A673 (cell line): ENCODE results near the gene C2CD3.

Source experiments
- EZH2 ChIP-seq: fragments of 200-600 bp; sonication (generic); IDR thresholded peaks from 2 replicates; pipeline ENCODE4 v1.6.1; 2017; ENCODE audit warnings: borderline replicate concordance, low read depth, mild to moderate bottlenecking, mixed read lengths, antibody characterized with exemption, low read length; ENCODE audit not compliant: poor library complexity, severe bottlenecking
- TF ChIP-seq, protein P1 (sequence below): fragments of 300-800, 200-600 bp; sonication (generic); conservative IDR thresholded peaks from 2 replicates; pipeline ENCODE4 v1.5.1; 2017; ENCODE audit warnings: low read depth, mild to moderate bottlenecking, antibody characterized with exemption, low read length, moderate library complexity, mixed read lengths

DNA sequence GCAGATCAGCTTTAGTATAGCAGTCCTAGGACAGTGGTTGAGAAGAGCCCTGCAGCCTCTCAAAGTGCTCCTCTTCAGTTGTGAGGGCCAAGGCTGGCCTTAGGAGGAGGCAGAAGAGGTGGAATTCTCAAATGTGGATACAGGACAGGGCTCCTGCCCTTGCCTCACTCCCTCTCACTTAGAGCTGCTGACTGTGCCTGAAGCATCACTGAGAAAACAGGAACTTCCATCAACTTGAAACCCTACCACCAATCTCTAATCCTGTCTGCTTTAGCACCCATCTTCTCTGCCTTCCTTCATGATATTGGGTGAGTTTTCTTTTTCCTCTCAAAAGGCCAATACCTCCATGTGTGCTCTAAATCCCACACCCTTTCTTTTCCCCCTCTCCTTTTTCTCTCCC is 147.5 kb downstream of the C2CD3 start:
- TF ChIP-seq, protein P1, sequence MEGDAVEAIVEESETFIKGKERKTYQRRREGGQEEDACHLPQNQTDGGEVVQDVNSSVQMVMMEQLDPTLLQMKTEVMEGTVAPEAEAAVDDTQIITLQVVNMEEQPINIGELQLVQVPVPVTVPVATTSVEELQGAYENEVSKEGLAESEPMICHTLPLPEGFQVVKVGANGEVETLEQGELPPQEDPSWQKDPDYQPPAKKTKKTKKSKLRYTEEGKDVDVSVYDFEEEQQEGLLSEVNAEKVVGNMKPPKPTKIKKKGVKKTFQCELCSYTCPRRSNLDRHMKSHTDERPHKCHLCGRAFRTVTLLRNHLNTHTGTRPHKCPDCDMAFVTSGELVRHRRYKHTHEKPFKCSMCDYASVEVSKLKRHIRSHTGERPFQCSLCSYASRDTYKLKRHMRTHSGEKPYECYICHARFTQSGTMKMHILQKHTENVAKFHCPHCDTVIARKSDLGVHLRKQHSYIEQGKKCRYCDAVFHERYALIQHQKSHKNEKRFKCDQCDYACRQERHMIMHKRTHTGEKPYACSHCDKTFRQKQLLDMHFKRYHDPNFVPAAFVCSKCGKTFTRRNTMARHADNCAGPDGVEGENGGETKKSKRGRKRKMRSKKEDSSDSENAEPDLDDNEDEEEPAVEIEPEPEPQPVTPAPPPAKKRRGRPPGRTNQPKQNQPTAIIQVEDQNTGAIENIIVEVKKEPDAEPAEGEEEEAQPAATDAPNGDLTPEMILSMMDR, result no peak
- TF ChIP-seq EZH2, result no peak
